GM23248 (cell line): ENCODE results near the gene CES3.

Experiments used
- EZH2 ChIP-seq: fragments of 200-600 bp; sonication (generic); IDR thresholded peaks from 2 replicates; pipeline ENCODE4 v1.6.1; 2018; ENCODE audit warnings: antibody characterized with exemption, mild to moderate bottlenecking; ENCODE audit not compliant: insufficient read depth, poor library complexity, severe bottlenecking
- EZH2phosphoT487 ChIP-seq: fragments of 200-600 bp; sonication (generic); IDR thresholded peaks from 2 replicates; pipeline ENCODE4 v1.6.1; 2018; ENCODE audit warnings: antibody characterized with exemption, moderate library complexity, mild to moderate bottlenecking, low read depth; ENCODE audit not compliant: insufficient read depth

- no peak for TF ChIP-seq EZH2phosphoT487
- TF ChIP-seq EZH2 = no peak
Observed at GRCh38 chr16:66953462-66954096, 7.5 kb upstream of the CES3 start.
